Measurements from ENCODE around the gene CKAP4.

CKAP4 gene

GRCh38 chr12:106254724-106255123, 6.9 kb upstream of the CKAP4 start:
- Histone ChIP-seq H3K27ac (ENCODE audit: low read depth, low read length) (peak overlapping the region; percentile 53), H3K4me3 (ENCODE audit: low read depth, low read length) (peak overlapping the region; percentile 32; the same call in 1 of the 2 replicates), H3K4me1 (ENCODE audit: control insufficient read depth, insufficient read depth, low read length) (peaks cover 15% of the 10 kb centered on the region), H3K27me3 (ENCODE audit: control insufficient read depth, insufficient read depth, low read length) (no peaks in the 10 kb centered on the region), H3K9me3 (ENCODE audit: control insufficient read depth, insufficient read depth, low read length) (no peaks in the 10 kb centered on the region), H3K9ac (ENCODE audit: low read depth, low read length) (no peak overlapping the region), H3K36me3 (ENCODE audit: control insufficient read depth, insufficient read depth, low read length) (no peaks in the 10 kb centered on the region)

GRCh38 chr12:106251631-106252455, 4.0 kb upstream of the CKAP4 start:
- no peaks in the 10 kb centered on the region for H3K36me3 ChIP-seq (ENCODE audit: control insufficient read depth, insufficient read depth, low read length)
- no peak overlapping the region for H3K27ac ChIP-seq (ENCODE audit: low read depth, low read length)
- H3K4me1 ChIP-seq (ENCODE audit: control insufficient read depth, insufficient read depth, low read length): peaks cover 24% of the 10 kb centered on the region
- no peak overlapping the region for H3K4me3 ChIP-seq (ENCODE audit: low read depth, low read length)
- H3K27me3 ChIP-seq (ENCODE audit: control insufficient read depth, insufficient read depth, low read length): no peaks in the 10 kb centered on the region
- no peaks in the 10 kb centered on the region for H3K9me3 ChIP-seq (ENCODE audit: control insufficient read depth, insufficient read depth, low read length)
- H3K9ac ChIP-seq (ENCODE audit: low read depth, low read length): no peak overlapping the region

- Histone ChIP-seq H3K27ac (ENCODE audit: low read depth, low read length) (no peak overlapping the region), H3K9ac (ENCODE audit: low read depth, low read length) (no peak overlapping the region), H3K9me3 (ENCODE audit: control insufficient read depth, insufficient read depth, low read length) (no peaks in the 10 kb centered on the region), H3K36me3 (ENCODE audit: control insufficient read depth, insufficient read depth, low read length) (peaks cover 4% of the 10 kb centered on the region), H3K4me3 (ENCODE audit: low read depth, low read length) (no peak overlapping the region), H3K4me1 (ENCODE audit: control insufficient read depth, insufficient read depth, low read length) (peaks cover 18% of the 10 kb centered on the region), H3K27me3 (ENCODE audit: control insufficient read depth, insufficient read depth, low read length) (no peaks in the 10 kb centered on the region)
Measured at GRCh38 chr12:106249411-106250135, 1.8 kb upstream of the CKAP4 start.

GRCh38 chr12:106248846-106249371, 1.1 kb upstream of the CKAP4 start:
- peaks cover 12% of the 10 kb centered on the region for H3K4me1 ChIP-seq (ENCODE audit: control insufficient read depth, insufficient read depth, low read length)
- H3K9me3 ChIP-seq (ENCODE audit: control insufficient read depth, insufficient read depth, low read length): no peaks in the 10 kb centered on the region
- H3K27me3 ChIP-seq (ENCODE audit: control insufficient read depth, insufficient read depth, low read length): no peaks in the 10 kb centered on the region
- peaks cover 7% of the 10 kb centered on the region for H3K36me3 ChIP-seq (ENCODE audit: control insufficient read depth, insufficient read depth, low read length)
- peak overlapping the region; percentile 56 for H3K9ac ChIP-seq (ENCODE audit: low read depth, low read length)
- H3K27ac ChIP-seq (ENCODE audit: low read depth, low read length): peak overlapping the region; percentile 69
- H3K4me3 ChIP-seq (ENCODE audit: low read depth, low read length): peak overlapping the region; percentile 89

GRCh38 chr12:106248312-106248845, 559 bp upstream of the CKAP4 start:
- peak overlapping the region; percentile 69 for H3K27ac ChIP-seq (ENCODE audit: low read depth, low read length)
- peaks cover 9% of the 10 kb centered on the region for H3K4me1 ChIP-seq (ENCODE audit: control insufficient read depth, insufficient read depth, low read length)
- no peaks in the 10 kb centered on the region for H3K9me3 ChIP-seq (ENCODE audit: control insufficient read depth, insufficient read depth, low read length)
- peak overlapping the region; percentile 89 for H3K4me3 ChIP-seq (ENCODE audit: low read depth, low read length)
- H3K36me3 ChIP-seq (ENCODE audit: control insufficient read depth, insufficient read depth, low read length): peaks cover 10% of the 10 kb centered on the region
- peak overlapping the region; percentile 56 for H3K9ac ChIP-seq (ENCODE audit: low read depth, low read length)
- no peaks in the 10 kb centered on the region for H3K27me3 ChIP-seq (ENCODE audit: control insufficient read depth, insufficient read depth, low read length)

GRCh38 chr12:106246891-106247673, 738 bp downstream of the CKAP4 start:
- Histone ChIP-seq H3K36me3 (ENCODE audit: control insufficient read depth, insufficient read depth, low read length) (peaks cover 22% of the 10 kb centered on the region), H3K4me3 (ENCODE audit: low read depth, low read length) (peak overlapping the region; percentile 89), H3K9ac (ENCODE audit: low read depth, low read length) (peak overlapping the region; percentile 78), H3K9me3 (ENCODE audit: control insufficient read depth, insufficient read depth, low read length) (no peaks in the 10 kb centered on the region), H3K27ac (ENCODE audit: low read depth, low read length) (peak overlapping the region; percentile 69), H3K27me3 (ENCODE audit: control insufficient read depth, insufficient read depth, low read length) (no peaks in the 10 kb centered on the region), H3K4me1 (ENCODE audit: control insufficient read depth, insufficient read depth, low read length) (peaks cover 9% of the 10 kb centered on the region)

GRCh38 chr12:106245767-106246166, 2.1 kb downstream of the CKAP4 start:
- peaks cover 9% of the 10 kb centered on the region for H3K4me1 ChIP-seq (ENCODE audit: control insufficient read depth, insufficient read depth, low read length)
- H3K27me3 ChIP-seq (ENCODE audit: control insufficient read depth, insufficient read depth, low read length): no peaks in the 10 kb centered on the region
- H3K9me3 ChIP-seq (ENCODE audit: control insufficient read depth, insufficient read depth, low read length): no peaks in the 10 kb centered on the region
- no peak overlapping the region for H3K4me3 ChIP-seq (ENCODE audit: low read depth, low read length)
- H3K27ac ChIP-seq (ENCODE audit: low read depth, low read length): no peak overlapping the region
- peaks cover 26% of the 10 kb centered on the region for H3K36me3 ChIP-seq (ENCODE audit: control insufficient read depth, insufficient read depth, low read length)
- no peak overlapping the region for H3K9ac ChIP-seq (ENCODE audit: low read depth, low read length)

- H3K9me3 ChIP-seq (ENCODE audit: control insufficient read depth, insufficient read depth, low read length): no peaks in the 10 kb centered on the region
- peaks cover under 1% of the 10 kb centered on the region for H3K4me1 ChIP-seq (ENCODE audit: control insufficient read depth, insufficient read depth, low read length)
- H3K9ac ChIP-seq (ENCODE audit: low read depth, low read length): no peak overlapping the region
- H3K27ac ChIP-seq (ENCODE audit: low read depth, low read length): no peak overlapping the region
- H3K4me3 ChIP-seq (ENCODE audit: low read depth, low read length): no peak overlapping the region
- H3K36me3 ChIP-seq (ENCODE audit: control insufficient read depth, insufficient read depth, low read length): peaks cover 48% of the 10 kb centered on the region
- H3K27me3 ChIP-seq (ENCODE audit: control insufficient read depth, insufficient read depth, low read length): no peaks in the 10 kb centered on the region
Measured at GRCh38 chr12:106243620-106244019, 4.2 kb downstream of the CKAP4 start.

- H3K27me3 ChIP-seq (ENCODE audit: control insufficient read depth, insufficient read depth, low read length): no peaks in the 10 kb centered on the region
- no peak overlapping the region for H3K4me3 ChIP-seq (ENCODE audit: low read depth, low read length)
- H3K36me3 ChIP-seq (ENCODE audit: control insufficient read depth, insufficient read depth, low read length): peaks cover 53% of the 10 kb centered on the region
- no peaks in the 10 kb centered on the region for H3K9me3 ChIP-seq (ENCODE audit: control insufficient read depth, insufficient read depth, low read length)
- no peak overlapping the region for H3K27ac ChIP-seq (ENCODE audit: low read depth, low read length)
- no peaks in the 10 kb centered on the region; the same call in 1 of the 2 replicates for H3K4me1 ChIP-seq (ENCODE audit: control insufficient read depth, insufficient read depth, low read length)
- no peak overlapping the region for H3K9ac ChIP-seq (ENCODE audit: low read depth, low read length)
Measured at GRCh38 chr12:106240821-106241220, 7.0 kb downstream of the CKAP4 start.

- Histone ChIP-seq H3K27ac (ENCODE audit: low read depth, low read length) (no peak overlapping the region), H3K4me1 (ENCODE audit: control insufficient read depth, insufficient read depth, low read length) (no peaks in the 10 kb centered on the region)
Measured at GRCh38 chr12:106239951-106240335, 7.9 kb downstream of the CKAP4 start.

More at GRCh38 chr12:106239951-106240335, 7.9 kb downstream of the CKAP4 start:
- no peak overlapping the region for H3K9ac ChIP-seq (ENCODE audit: low read depth, low read length)
- no peaks in the 10 kb centered on the region for H3K27me3 ChIP-seq (ENCODE audit: control insufficient read depth, insufficient read depth, low read length)
- no peaks in the 10 kb centered on the region for H3K9me3 ChIP-seq (ENCODE audit: control insufficient read depth, insufficient read depth, low read length)
- H3K36me3 ChIP-seq (ENCODE audit: control insufficient read depth, insufficient read depth, low read length): peaks cover 51% of the 10 kb centered on the region
- no peak overlapping the region for H3K4me3 ChIP-seq (ENCODE audit: low read depth, low read length)

Data from HUES48 (cell line).